AG04449 (cell line): ENCODE data around the gene ARHGAP10.
"Not testable (repeated sequence)": the region's sequence is repeated elsewhere in the genome, so short reads cannot be mapped to it uniquely, and the experiment has no call there.

ENCODE experiments used
- CTCF ChIA-PET: fragments of 350-600 bp; formaldehyde crosslinking; extraction: SDS; loops from one replicate; lab custom pipeline; 2021; ENCODE audit warnings: antibody characterized with exemption; lab: Yijun Ruan, JAX
- POLR2A ChIA-PET: fragments of 400-600, 350-600 bp; formaldehyde crosslinking; extraction: SDS; loops from one replicate; lab custom pipeline; 2020; ENCODE audit warnings: antibody characterized with exemption, inconsistent platforms; lab: Yijun Ruan, JAX
- DNase-seq: peaks from one replicate; pipeline ENCODE4 v3.0.0-alpha.2; 2010; ENCODE audit warnings: low read depth, low spot score
- H3K4me3 ChIP-seq: 2 replicates; pipeline ENCODE4 v1.5.1; 2011; ENCODE audit warnings: low read depth, mild to moderate bottlenecking, control low read depth, low read length
- TF ChIP-seq, protein P1 (sequence below): IDR thresholded peaks from one replicate; pipeline ENCODE4 v1.5.1; 2011; ENCODE audit warnings: mild to moderate bottlenecking, moderate library complexity, low read length, control low read depth, inconsistent platforms; ENCODE audit not compliant: insufficient read depth; ENCODE audit errors: missing control alignments

The ARHGAP10 gene

DNA sequence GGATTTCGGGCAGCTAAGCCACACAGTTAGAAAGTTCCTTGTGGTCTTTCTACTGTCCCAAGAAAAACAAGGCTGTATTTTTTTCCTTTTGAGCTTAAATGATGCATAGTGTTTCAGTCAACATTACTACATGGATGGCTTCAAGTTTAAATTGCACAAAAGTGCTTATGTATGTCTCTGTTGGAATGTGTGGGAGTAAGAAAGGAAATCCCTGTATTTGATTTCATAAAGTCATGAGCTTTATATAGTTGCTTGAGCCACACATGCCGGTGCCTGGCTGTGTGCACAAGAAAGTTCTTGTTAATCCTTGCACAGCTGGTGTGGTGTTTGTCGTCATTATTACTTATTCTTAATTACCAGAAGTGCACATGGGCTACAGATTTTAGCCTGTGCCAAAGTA lies 262.2 kb downstream of the ARHGAP10 start:
- ChIA-PET CTCF (interaction anchor here (1.0 to 2.5 kb wide), 2 partner anchors 10 to 23 kb away, joined by 3 to 24 read pairs; no protein-coding TSS in a partner anchor), POLR2A (interaction anchor here (0.6 kb wide), 1 partner anchor 469 kb away, joined by 4 read pairs; no protein-coding TSS in a partner anchor)
- H3K4me3 ChIP-seq = no peak overlapping the region
- DNase-seq = peak; percentile 36
- TF ChIP-seq, protein P1, sequence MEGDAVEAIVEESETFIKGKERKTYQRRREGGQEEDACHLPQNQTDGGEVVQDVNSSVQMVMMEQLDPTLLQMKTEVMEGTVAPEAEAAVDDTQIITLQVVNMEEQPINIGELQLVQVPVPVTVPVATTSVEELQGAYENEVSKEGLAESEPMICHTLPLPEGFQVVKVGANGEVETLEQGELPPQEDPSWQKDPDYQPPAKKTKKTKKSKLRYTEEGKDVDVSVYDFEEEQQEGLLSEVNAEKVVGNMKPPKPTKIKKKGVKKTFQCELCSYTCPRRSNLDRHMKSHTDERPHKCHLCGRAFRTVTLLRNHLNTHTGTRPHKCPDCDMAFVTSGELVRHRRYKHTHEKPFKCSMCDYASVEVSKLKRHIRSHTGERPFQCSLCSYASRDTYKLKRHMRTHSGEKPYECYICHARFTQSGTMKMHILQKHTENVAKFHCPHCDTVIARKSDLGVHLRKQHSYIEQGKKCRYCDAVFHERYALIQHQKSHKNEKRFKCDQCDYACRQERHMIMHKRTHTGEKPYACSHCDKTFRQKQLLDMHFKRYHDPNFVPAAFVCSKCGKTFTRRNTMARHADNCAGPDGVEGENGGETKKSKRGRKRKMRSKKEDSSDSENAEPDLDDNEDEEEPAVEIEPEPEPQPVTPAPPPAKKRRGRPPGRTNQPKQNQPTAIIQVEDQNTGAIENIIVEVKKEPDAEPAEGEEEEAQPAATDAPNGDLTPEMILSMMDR = no peak

DNA sequence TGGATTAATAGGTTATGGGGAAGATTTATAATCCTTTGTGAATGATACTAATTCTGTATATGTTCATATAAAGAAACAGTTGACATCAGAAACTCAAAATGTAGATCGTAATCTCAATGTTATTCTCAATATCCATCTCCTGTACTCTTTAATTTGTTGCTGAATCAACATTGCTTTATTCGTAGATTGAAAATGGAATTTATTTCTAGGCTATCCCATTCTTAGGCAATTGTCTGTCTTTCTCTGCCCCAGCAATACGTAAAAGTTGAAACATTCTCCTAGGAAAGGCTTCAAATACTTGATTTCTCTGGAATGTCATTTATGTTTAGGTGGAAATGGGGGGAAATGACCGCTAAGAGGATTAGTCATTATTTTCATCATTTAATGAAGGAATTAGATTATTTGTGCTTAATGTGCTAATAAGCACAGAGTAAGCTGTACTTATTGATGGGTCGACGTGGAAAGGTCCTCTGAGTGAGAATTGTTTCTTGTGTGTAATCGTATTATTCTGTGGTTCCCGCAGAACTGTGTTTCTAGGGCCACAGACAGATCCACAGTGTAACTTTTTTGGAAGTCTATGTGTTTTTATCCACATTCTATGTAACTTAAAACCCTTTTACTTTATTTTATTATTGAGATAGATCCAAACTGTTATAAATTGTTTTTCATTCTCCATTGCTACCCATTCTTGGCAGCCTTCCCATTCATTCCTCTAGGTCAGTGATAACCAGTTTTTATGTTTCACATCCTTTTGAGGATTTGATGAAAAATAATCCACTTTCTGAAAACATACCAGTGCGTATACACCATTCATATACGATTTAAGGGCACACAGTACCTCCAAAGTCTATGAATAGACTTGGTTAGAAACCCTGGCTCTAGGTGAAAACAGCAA lies 262.9 kb downstream of the ARHGAP10 start:
- CTCF ChIA-PET = interaction anchor here (1.0 to 2.5 kb wide), 2 partner anchors 10 to 24 kb away, joined by 3 to 24 read pairs; no protein-coding TSS in a partner anchor

DNA sequence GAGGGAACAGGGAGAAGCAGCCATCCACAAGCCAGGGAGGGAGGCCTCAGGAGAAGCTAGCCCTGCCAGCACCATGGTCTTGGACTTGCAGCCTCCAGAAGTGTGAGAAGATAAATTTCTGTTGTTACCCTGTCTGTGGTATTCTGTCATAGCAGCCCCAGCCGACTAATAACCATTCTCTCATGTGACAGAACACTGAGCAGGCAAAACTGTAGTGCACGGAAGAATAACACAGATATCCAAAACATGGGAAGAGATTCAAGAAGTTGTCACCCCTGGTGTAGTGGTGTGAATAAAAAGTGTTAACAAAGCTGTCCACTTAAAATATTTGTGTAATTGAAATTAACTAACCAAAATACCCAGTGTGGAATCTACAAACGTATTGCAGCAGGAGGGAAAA lies 265.0 kb downstream of the ARHGAP10 start:
- H3K4me3 ChIP-seq = no peak overlapping the region
- DNase-seq = no peak
- TF ChIP-seq, protein P1 = no peak
- CTCF ChIA-PET = interaction anchor here (1.0 to 1.4 kb wide), 2 partner anchors 10 to 13 kb away, joined by 3 to 5 read pairs; no protein-coding TSS in a partner anchor
- POLR2A ChIA-PET = no interaction called here

More for the DNA sequence above, 262.9 kb downstream of the ARHGAP10 start:
- POLR2A ChIA-PET = interaction anchor here (0.6 kb wide), 1 partner anchor 469 kb away, joined by 4 read pairs; no protein-coding TSS in a partner anchor
- DNase-seq = no peak
- H3K4me3 ChIP-seq = no peak overlapping the region
- TF ChIP-seq, protein P1 = no peak

DNA sequence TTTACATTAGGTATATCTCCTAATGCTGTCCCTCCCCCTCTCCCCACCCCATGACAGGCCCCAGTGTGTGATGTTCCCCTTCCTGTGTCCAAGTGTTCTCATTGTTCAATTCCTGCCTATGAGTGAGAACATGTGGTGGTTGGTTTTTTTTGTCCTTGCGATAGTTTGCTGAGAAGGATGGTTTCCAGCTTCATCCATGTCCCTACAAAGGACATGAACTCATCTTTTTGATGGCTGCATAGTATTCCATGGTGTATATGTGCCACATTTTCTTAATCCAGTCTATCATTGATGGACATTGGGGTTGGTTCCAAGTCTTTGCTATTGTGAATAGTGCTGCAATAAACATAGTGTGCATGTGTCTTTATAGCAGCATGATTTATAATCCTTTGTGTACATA lies 268.1 kb downstream of the ARHGAP10 start:
- CTCF ChIA-PET, H3K4me3 ChIP-seq, POLR2A ChIA-PET, DNase-seq: not testable (repeated sequence)

DNA sequence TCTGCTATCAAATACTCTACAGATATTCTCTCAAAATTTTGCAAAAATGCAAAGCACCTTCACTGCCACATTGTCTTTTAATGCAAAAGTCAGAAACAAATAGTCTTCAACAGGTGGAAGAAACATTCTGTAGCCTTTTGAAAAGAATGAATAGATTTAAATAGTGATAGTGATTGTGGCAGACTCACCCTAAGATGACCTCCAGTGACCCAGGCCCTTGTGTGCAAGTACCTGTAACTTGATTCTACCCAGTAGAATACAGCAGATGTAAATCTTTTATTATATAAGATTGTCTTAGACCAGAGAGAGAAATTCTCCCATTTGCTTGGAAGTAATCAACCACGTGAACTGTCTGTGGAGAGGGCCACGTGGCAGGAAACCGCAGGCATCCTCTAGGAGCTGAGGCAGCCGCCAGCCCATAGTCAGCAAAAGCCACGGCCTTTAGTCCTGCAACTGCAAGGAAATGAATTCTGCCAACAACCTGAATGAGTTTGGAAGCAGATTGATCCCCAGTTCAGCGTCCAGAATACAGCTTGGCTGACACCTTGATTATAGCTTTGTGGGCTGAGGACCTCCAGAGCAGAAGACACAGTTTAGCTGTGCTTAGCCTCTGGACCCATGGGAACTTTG lies 272.5 kb downstream of the ARHGAP10 start:
- TF ChIP-seq, protein P1 = no peak
- ChIA-PET POLR2A (no interaction called here), CTCF (interaction anchor here (0.6 to 1.6 kb wide), 2 partner anchors 21 to 60 kb away, joined by 3 read pairs; no protein-coding TSS in a partner anchor)
- H3K4me3 ChIP-seq = no peak overlapping the region
- DNase-seq = no peak

DNA sequence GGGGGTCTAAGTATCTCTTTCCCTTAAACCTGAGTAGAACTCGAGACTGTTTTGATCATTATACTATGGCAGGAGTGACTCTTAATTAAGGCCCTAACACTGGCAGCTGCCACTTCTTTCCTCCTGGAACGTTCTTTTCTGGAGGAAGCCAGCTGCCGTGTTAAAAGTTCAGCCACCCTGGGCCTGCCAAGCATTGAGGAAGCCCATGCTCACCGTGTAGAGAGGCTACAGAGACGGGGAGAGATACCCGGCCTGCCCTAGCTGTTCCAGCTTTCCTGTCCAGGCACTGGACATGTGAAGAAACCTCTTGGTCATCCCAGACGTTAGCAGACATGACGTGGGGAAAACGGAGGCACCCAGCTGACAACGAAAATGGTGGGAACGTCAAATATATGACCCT lies 274.1 kb downstream of the ARHGAP10 start:
- DNase-seq = no peak
- TF ChIP-seq, protein P1 = no peak
- CTCF ChIA-PET = interaction anchor here (2.6 kb wide), 1 partner anchor 22 kb away, joined by 10 read pairs; no protein-coding TSS in a partner anchor
- no peak overlapping the region for H3K4me3 ChIP-seq
- POLR2A ChIA-PET = no interaction called here
